ENCODE data around the gene SERINC3. TPM values are rescaled to one million over a fixed set of nuclear protein-coding genes. Genes with fewer than 3 reads are reported as not detected.

Gene SERINC3
- polyA plus RNA-seq, 1 of the 3 experiments (the other 2 are of a cell fraction): 105 TPM

DNA sequence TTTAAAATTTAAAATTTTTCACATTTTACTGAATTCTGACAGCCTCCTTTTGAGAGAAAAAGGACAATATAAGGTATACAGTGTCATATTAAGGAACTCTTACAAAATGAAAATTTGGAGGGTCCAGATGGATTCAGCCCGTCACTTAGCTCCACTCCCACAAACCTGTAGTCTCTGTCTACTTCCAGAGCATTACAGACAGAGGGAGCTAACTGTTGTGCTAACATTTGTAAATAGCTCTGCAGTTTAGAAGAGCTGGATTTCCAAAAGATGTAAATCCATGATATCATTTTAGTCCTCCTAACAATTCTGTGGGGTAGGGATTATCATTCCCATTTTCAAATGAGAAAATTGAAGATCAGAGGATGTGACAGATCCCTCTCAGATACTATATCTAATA, 16.1 kb upstream of the SERINC3 start:
- Histone ChIP-seq H3K4me1 (ENCODE audit: control insufficient read depth in 1 of 2, insufficient read depth in 2 of 2, low read depth in 1 of 2, low read length in 1 of 2) (0 out of 4 replicates have a peak, but pooled peaks cover 0 to 7% of the 10 kb centered on the region in 2 experiments), H3K79me2 (ENCODE audit: insufficient read depth) (peaks cover 80% of the 10 kb centered on the region), H3F3A (replicated peaks; ENCODE audit: insufficient read depth) (peaks cover 10% of the 10 kb centered on the region), H3K9me3 (no peaks in the 10 kb centered on the region), H4K20me1 (ENCODE audit: insufficient read depth) (no peaks in the 10 kb centered on the region), H3K27ac (ENCODE audit: low read depth in 2 of 2, low read length in 1 of 2) (no peak overlapping the region; a peak in 1 of 4 replicates), H3K27me3 (ENCODE audit: insufficient read depth) (no peaks in the 10 kb centered on the region), H2AFZ (ENCODE audit: low read depth) (no peak overlapping the region), H3K4me2 (no peak overlapping the region), H3K36me3 (replicated peaks in 1 of 2; ENCODE audit: control insufficient read depth in 1 of 2, insufficient read depth in 2 of 2, low read length in 1 of 2) (no peaks in the 10 kb centered on the region), H3K9ac (no peak overlapping the region), H3K4me3 (ENCODE audit: low read depth in 2 of 2, low read length in 1 of 2) (no peak overlapping the region), H3K9me2 (no peaks in the 10 kb centered on the region)
- no peak for DNase-seq
- 100% methylated on average over 1 of the region's 1 CpG for WGBS (ENCODE audit: low lambda C conversion rate)
- ChIA-PET POLR2A (no interaction called here), CTCF (interaction anchor here (1.0 to 1.6 kb wide), 6 partner anchors 66 to 153 kb away, joined by 3 to 6 read pairs (median 3); no protein-coding TSS in a partner anchor)
- TF ChIP-seq EZH2phosphoT487 (IDR thresholded peaks at IDR 0.05; ENCODE audit: borderline replicate concordance, low read depth): no peak
- 0 out of 2 replicates have a peak, but pooled peaks have one; percentile 15 for TF ChIP-seq SMC3 (IDR thresholded peaks at IDR 0.05; ENCODE audit: low read depth, low read length)
- TF ChIP-seq FOXJ3 (CRISPR knock-in tag; IDR thresholded peaks at IDR 0.05): no peak
- TF ChIP-seq POLR2AphosphoS5 (IDR thresholded peaks at IDR 0.05; ENCODE audit: low read depth, low read length): no peak
- TF ChIP-seq YY1 (IDR thresholded peaks at IDR 0.05; ENCODE audit: low read depth): no peak
- TF ChIP-seq FOSL2 (IDR thresholded peaks at IDR 0.05; ENCODE audit: borderline replicate concordance, low read depth): no peak
- no peak for TF ChIP-seq FOXM1 (IDR thresholded peaks at IDR 0.05; ENCODE audit: low read depth)
- TF ChIP-seq, protein P1, sequence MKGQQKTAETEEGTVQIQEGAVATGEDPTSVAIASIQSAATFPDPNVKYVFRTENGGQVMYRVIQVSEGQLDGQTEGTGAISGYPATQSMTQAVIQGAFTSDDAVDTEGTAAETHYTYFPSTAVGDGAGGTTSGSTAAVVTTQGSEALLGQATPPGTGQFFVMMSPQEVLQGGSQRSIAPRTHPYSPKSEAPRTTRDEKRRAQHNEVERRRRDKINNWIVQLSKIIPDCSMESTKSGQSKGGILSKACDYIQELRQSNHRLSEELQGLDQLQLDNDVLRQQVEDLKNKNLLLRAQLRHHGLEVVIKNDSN (IDR thresholded peaks at IDR 0.05; ENCODE audit: borderline replicate concordance, low read depth): no peak
- TF ChIP-seq EP300 (IDR thresholded peaks at IDR 0.05; ENCODE audit: borderline replicate concordance in 1 of 2, low read depth in 1 of 2, low read length in 1 of 2): no peak
- no peak for TF ChIP-seq RXRA (IDR thresholded peaks at IDR 0.05; ENCODE audit: borderline replicate concordance, low read depth)
- TF ChIP-seq, protein P2, sequence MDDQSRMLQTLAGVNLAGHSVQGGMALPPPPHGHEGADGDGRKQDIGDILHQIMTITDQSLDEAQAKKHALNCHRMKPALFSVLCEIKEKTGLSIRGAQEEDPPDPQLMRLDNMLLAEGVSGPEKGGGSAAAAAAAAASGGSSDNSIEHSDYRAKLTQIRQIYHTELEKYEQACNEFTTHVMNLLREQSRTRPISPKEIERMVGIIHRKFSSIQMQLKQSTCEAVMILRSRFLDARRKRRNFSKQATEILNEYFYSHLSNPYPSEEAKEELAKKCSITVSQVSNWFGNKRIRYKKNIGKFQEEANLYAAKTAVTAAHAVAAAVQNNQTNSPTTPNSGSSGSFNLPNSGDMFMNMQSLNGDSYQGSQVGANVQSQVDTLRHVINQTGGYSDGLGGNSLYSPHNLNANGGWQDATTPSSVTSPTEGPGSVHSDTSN (IDR thresholded peaks at IDR 0.05): no peak
- no peak for TF ChIP-seq TAF1 (IDR thresholded peaks at IDR 0.05; ENCODE audit: borderline replicate concordance, low read depth, low read length)
- TF ChIP-seq, protein P3, sequence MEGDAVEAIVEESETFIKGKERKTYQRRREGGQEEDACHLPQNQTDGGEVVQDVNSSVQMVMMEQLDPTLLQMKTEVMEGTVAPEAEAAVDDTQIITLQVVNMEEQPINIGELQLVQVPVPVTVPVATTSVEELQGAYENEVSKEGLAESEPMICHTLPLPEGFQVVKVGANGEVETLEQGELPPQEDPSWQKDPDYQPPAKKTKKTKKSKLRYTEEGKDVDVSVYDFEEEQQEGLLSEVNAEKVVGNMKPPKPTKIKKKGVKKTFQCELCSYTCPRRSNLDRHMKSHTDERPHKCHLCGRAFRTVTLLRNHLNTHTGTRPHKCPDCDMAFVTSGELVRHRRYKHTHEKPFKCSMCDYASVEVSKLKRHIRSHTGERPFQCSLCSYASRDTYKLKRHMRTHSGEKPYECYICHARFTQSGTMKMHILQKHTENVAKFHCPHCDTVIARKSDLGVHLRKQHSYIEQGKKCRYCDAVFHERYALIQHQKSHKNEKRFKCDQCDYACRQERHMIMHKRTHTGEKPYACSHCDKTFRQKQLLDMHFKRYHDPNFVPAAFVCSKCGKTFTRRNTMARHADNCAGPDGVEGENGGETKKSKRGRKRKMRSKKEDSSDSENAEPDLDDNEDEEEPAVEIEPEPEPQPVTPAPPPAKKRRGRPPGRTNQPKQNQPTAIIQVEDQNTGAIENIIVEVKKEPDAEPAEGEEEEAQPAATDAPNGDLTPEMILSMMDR (IDR thresholded peaks at IDR 0.05): peak; percentile 31
- no peak for TF ChIP-seq MEF2A (IDR thresholded peaks at IDR 0.05; ENCODE audit: borderline replicate concordance, low read depth)
- no peak for TF ChIP-seq TCF12 (IDR thresholded peaks at IDR 0.05)
- TF ChIP-seq RCOR1 (IDR thresholded peaks at IDR 0.05; ENCODE audit: low read length): no peak
- TF ChIP-seq, protein P4, sequence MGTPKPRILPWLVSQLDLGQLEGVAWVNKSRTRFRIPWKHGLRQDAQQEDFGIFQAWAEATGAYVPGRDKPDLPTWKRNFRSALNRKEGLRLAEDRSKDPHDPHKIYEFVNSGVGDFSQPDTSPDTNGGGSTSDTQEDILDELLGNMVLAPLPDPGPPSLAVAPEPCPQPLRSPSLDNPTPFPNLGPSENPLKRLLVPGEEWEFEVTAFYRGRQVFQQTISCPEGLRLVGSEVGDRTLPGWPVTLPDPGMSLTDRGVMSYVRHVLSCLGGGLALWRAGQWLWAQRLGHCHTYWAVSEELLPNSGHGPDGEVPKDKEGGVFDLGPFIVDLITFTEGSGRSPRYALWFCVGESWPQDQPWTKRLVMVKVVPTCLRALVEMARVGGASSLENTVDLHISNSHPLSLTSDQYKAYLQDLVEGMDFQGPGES (IDR thresholded peaks at IDR 0.05; ENCODE audit: low read depth, low read length): no peak
- TF ChIP-seq TEAD4 (IDR thresholded peaks at IDR 0.05; ENCODE audit: borderline replicate concordance, insufficient read depth): no peak
- no peak for TF ChIP-seq CHD2 (IDR thresholded peaks at IDR 0.05; ENCODE audit: low read length, partially characterized antibody)
- TF ChIP-seq RAD21 (IDR thresholded peaks at IDR 0.05; ENCODE audit: low read length): peak; percentile 48
- TF ChIP-seq NFIC (IDR thresholded peaks at IDR 0.05; ENCODE audit: borderline replicate concordance): no peak
- no peak for TF ChIP-seq RFX5 (IDR thresholded peaks at IDR 0.05; ENCODE audit: low read length)
- no peak for TF ChIP-seq NRF1 (IDR thresholded peaks at IDR 0.05; ENCODE audit: low read depth, low read length)

Measured in SK-N-SH (cell line).